ENCODE results near the gene TOLLIP. TPM values are rescaled to one million over a fixed set of nuclear protein-coding genes. Genes with fewer than 3 reads are reported as not detected.
"Not testable (repeated sequence)": the region's sequence is repeated elsewhere in the genome, so short reads cannot be mapped to it uniquely, and the experiment has no call there.

The TOLLIP gene
- 10 to 100 TPM; 29.5 to 36.1 TPM for total RNA-seq

- Mint-ChIP-seq H3K9me3 (peaks cover 11 to 13% of the 10 kb centered on the region in 2 donors), H3K36me3 (peaks cover 19% of the 10 kb centered on the region in 2 donors), H3K27ac (peak within 1 kb of the TSS; percentile 86 to 91)
- ATAC-seq (peak; percentile 89 to 93), DNase-seq (ENCODE audit: low spot score in 2 of 2) (peak; percentile 98 to 100)
Measured at GRCh38 chr11:1309498-1310317, at the start of gene TOLLIP. Gene TOLLIP, minus strand, starts transcription at chr11:1309632. Its CDS starts 134 bp downstream, at chr11:1309498.

DNA sequence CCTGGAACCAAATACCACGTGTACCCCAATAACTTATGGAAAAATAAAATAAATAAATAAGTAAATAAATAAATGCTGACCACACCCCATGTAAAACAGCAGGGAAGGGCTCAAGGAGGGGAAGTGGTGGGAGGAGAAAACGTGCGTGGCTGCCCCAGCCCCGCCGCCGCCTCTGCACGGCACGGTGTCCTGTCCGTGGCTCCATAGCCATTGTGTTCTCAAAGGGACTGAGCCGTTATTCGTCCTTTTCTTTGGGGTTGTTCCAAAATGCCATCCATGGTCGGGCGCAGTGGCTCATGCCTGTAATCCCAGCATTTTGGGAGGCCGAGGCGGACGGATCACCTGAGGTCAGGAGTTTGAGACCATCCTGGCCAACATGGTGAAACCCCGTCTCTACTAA is 49.5 kb upstream of the TOLLIP start:
- not testable (repeated sequence) for H3K27ac Mint-ChIP-seq; ATAC-seq; DNase-seq (ENCODE audit: low spot score in 2 of 2); H3K9me3 Mint-ChIP-seq; H3K36me3 Mint-ChIP-seq

- ATAC-seq (no peak), DNase-seq (ENCODE audit: low spot score in 2 of 2) (no peak)
- no peak overlapping the region for H3K27ac Mint-ChIP-seq
- no peaks in the 10 kb centered on the region for H3K36me3 Mint-ChIP-seq
- no peaks in the 10 kb centered on the region for H3K9me3 Mint-ChIP-seq
Measured at GRCh38 chr11:1358286-1358685, 48.9 kb upstream of the TOLLIP start.

- Mint-ChIP-seq H3K36me3 (no peaks in the 10 kb centered on the region), H3K27ac (peak overlapping the region in 1 of 2 donors; percentile 74), H3K9me3 (no peaks in the 10 kb centered on the region)
- ATAC-seq = no peak
- DNase-seq (ENCODE audit: low spot score in 2 of 2) = no peak
Measured at GRCh38 chr11:1356478-1356960, 47.1 kb upstream of the TOLLIP start.

- DNase-seq (ENCODE audit: low spot score in 2 of 2) (no peak), ATAC-seq (no peak)
- Mint-ChIP-seq H3K9me3 (no peaks in the 10 kb centered on the region), H3K36me3 (no peaks in the 10 kb centered on the region), H3K27ac (peak overlapping the region in 1 of 2 donors; percentile 74)
Measured at GRCh38 chr11:1356007-1356435, 46.6 kb upstream of the TOLLIP start.

DNA sequence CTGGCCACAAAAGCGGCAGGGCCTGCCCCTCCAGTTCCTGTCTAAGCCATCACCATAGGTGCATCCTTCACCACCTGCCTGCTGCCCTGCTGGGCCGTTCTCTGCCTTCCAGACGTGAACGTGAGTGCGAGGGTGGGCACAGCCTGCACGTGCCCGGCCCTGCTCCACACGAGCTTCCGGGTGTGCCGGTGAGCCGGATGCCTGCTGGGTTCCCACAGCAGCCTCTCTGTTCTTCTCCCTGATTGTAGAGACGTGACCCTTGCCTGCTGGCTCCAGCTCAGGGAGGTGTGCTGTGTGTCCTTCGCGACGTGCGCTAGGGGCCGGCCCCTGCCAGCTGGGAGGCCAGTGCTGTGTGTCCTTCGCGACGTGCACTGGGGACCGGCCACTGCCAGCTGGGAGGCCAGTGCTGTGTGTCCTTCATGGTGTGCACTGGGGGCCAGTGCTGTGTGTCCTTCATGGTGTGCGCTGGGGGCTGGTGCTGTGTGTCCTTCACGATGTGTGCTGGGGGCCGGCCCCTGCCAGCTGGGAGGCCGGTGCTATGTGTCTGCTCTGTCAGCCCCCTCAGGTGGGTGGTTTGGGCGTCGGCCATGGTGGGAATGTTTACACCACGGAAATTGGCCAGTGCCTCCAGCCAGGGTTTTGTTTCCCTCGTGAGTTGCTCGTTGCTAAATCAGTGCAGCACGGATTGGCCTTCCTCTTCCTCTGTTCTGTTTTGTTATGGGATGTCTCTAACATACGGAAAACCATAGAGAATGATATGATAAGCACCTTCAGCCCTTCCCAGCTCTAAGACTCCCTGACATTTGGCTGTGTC is 44.9 kb upstream of the TOLLIP start:
- Mint-ChIP-seq H3K9me3 (no peaks in the 10 kb centered on the region), H3K36me3 (no peaks in the 10 kb centered on the region), H3K27ac (no peak overlapping the region)
- DNase-seq (ENCODE audit: low spot score in 2 of 2) (no peak), ATAC-seq (no peak)

- no peak for DNase-seq (ENCODE audit: low spot score in 2 of 2)
- peak; percentile 31 to 32 for ATAC-seq
- H3K27ac Mint-ChIP-seq = no peak overlapping the region
- no peaks in the 10 kb centered on the region for H3K9me3 Mint-ChIP-seq
- no peaks in the 10 kb centered on the region for H3K36me3 Mint-ChIP-seq
Measured at GRCh38 chr11:1353383-1354124, 44.1 kb upstream of the TOLLIP start.

GRCh38 chr11:1352696-1353382 is 43.4 kb upstream of the TOLLIP start:
- H3K27ac Mint-ChIP-seq = no peak overlapping the region
- no peak for ATAC-seq

DNA sequence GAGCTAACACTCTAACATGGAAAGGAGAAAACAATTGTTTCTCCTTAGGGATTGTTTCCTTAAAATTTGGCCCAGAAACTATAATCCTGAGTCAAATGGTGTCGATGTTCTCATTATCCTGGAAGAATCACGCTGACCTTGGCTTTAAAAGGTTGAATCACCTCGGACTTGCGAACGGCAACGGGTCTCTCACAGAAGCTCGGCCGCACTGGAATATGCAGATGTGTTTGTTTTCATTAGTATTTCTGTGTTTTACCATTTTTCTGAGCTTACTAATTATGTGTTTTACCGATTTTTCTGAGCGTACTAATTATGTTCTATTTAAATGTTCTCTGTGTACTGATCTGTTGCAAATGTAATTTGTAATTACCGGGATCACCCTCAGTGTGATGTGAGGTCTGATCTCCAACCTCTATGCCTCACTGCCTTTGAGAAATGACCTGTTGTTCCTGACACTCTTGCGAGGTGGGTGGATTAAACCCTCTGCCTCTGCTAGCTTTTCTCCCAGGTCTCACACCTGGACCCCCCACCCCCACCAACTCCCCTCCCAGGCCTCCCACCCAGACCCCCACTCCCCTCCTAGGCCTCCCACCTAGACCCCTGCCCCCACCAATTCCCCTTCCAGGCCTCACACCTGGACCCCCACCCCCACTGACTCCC is 42.0 kb upstream of the TOLLIP start:
- Mint-ChIP-seq H3K27ac (no peak overlapping the region), H3K9me3 (no peaks in the 10 kb centered on the region), H3K36me3 (no peaks in the 10 kb centered on the region)
- DNase-seq (ENCODE audit: low spot score in 2 of 2) = no peak
- peak in 1 of 2 donors; percentile 46 for ATAC-seq

More at GRCh38 chr11:1352696-1353382, 43.4 kb upstream of the TOLLIP start:
- Mint-ChIP-seq H3K9me3 (no peaks in the 10 kb centered on the region), H3K36me3 (no peaks in the 10 kb centered on the region)
- no peak for DNase-seq (ENCODE audit: low spot score in 2 of 2)

- no peak overlapping the region for H3K27ac Mint-ChIP-seq
- no peak for ATAC-seq
- H3K9me3 Mint-ChIP-seq = no peaks in the 10 kb centered on the region
- H3K36me3 Mint-ChIP-seq = no peaks in the 10 kb centered on the region
- no peak for DNase-seq (ENCODE audit: low spot score in 2 of 2)
Measured at GRCh38 chr11:1350086-1350725, 40.8 kb upstream of the TOLLIP start.

DNA sequence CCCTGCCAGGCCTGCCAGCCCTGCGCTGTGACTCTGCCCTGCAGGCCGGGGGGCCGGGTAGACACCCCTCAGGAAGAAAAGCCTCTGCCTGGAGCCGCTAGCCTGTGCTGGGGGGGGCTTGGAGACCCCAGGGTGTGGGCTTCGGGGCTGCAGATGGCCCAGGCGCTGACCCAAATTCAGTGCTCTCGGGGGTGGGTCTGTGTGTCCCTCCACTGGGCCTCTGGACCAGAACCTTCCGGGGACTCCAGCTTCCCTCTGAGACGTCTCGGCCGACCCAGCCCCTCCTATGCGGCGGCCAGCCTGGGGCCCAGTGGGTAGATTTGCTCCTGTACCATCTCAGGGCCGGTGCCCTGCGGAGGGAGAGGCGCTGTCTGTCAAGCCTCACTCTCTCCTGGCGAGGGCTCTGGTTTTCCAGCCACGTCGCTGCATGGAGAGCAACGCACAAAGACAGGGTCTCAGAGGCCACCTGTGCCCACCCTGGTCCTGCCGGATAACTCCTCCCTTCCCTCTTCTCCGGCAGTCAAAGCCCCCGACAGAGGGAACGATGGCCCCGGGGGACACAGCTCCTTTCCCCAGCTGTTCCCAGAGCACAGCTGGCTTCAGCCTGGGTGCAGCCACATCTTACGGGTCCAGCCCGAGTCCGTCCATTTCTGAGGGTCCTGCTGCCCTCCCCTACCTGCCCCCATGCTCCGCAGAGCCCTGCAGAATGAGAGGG is 40.1 kb upstream of the TOLLIP start:
- DNase-seq (ENCODE audit: low spot score in 2 of 2) = no peak
- Mint-ChIP-seq H3K27ac (no peak overlapping the region), H3K9me3 (no peaks in the 10 kb centered on the region), H3K36me3 (no peaks in the 10 kb centered on the region)
- no peak for ATAC-seq

- Mint-ChIP-seq H3K27ac (no peak overlapping the region), H3K9me3 (no peaks in the 10 kb centered on the region), H3K36me3 (no peaks in the 10 kb centered on the region)
- DNase-seq (ENCODE audit: low spot score in 2 of 2) = no peak
- ATAC-seq = no peak
Measured at GRCh38 chr11:1348796-1349326, 39.4 kb upstream of the TOLLIP start.

GRCh38 chr11:1348146-1348795 is 38.8 kb upstream of the TOLLIP start:
- ATAC-seq (no peak), DNase-seq (ENCODE audit: low spot score in 2 of 2) (no peak)
- no peaks in the 10 kb centered on the region for H3K36me3 Mint-ChIP-seq
- no peak overlapping the region for H3K27ac Mint-ChIP-seq
- H3K9me3 Mint-ChIP-seq = no peaks in the 10 kb centered on the region

DNA sequence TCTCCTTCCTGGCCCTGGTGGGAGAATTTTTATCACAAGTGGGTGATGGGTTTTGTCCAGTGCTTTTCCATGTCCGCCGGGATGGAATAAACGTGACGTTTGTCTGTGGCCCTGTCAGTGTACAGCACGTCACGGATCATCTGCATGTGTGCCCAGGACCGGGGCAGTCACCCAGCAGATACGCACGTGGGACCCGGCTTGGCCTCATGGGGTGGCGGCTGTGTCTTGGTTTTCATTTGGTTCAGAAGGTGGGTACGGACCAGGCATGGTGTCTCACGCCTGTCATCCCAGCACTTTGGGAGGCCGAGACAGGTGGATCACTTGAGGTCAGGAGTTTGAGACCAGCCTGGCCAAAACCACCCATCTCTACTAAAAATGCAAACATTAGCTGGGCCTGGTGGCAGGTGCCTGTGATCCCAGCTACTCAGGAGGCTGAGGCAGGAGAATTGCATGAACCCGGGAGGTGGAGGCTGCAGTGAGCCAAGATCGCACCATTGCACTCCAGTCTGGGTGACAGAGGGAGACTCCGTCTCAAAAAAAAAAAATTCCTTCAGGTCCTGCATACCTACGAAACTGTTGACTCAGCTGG is 38.1 kb upstream of the TOLLIP start:
- DNase-seq (ENCODE audit: low spot score in 2 of 2); H3K9me3 Mint-ChIP-seq; ATAC-seq: not testable (repeated sequence)

More for the DNA sequence above, 38.1 kb upstream of the TOLLIP start:
- not testable (repeated sequence) for H3K36me3 Mint-ChIP-seq, H3K27ac Mint-ChIP-seq
